HG02642 (cell line): Measurements from ENCODE around the gene INHBC.
"Not testable (repeated sequence)": the region's sequence is repeated elsewhere in the genome, so short reads cannot be mapped to it uniquely, and the experiment has no call there.

Experiments
- ATAC-seq: cut with Tn5 transposase; IDR thresholded peaks from one replicate; pipeline ENCODE4 v1.9.1; 2021; ENCODE audit warnings: mild to moderate bottlenecking; ENCODE audit not compliant: unreplicated experiment, poor library complexity

Gene INHBC, protein sequence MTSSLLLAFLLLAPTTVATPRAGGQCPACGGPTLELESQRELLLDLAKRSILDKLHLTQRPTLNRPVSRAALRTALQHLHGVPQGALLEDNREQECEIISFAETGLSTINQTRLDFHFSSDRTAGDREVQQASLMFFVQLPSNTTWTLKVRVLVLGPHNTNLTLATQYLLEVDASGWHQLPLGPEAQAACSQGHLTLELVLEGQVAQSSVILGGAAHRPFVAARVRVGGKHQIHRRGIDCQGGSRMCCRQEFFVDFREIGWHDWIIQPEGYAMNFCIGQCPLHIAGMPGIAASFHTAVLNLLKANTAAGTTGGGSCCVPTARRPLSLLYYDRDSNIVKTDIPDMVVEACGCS

DNA sequence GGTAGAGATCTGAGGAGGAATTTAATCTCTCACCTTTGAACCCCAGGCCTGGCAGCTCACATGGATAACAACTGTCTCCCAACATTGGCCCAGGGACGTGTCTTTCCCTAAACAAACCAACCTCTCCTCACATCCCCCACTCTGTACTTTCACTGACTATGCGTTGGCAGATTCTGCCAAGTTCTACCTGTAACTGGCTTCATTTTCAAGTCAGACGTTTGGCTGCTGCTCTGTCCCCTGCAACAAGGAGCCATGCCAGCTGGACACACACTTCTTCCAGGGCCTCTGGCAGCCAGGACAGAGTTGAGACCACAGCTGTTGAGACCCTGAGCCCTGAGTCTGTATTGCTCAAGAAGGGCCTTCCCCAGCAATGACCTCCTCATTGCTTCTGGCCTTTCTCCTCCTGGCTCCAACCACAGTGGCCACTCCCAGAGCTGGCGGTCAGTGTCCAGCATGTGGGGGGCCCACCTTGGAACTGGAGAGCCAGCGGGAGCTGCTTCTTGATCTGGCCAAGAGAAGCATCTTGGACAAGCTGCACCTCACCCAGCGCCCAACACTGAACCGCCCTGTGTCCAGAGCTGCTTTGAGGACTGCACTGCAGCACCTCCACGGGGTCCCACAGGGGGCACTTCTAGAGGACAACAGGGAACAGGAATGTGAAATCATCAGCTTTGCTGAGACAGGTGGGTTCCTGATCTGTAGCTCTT, at the start of gene INHBC:
Gene INHBC (plus strand): TSS at position 268 of the 707 bp plus-strand sequence. CDS start 103 bp downstream, at position 371.
- no peak for ATAC-seq

DNA sequence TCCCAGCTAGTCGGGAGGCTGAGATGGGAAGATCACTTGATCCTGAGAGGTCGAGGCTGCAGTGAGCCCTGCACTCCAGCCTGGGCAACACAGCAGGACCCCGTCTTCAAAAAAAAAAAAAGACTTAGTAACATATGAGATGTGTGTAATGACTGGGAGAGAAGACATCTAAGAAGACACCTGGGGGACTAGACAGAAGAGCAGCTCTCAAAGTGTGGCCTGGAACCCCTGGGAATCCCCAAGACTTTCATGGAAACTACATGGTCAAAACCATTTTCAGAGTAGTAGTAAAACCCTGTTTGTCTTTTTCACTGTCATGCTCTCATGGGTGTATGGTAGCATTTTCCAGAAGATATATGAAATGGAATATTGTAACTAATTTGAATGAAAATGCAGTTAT, 49.0 kb upstream of the INHBC start:
- ATAC-seq: no peak

DNA sequence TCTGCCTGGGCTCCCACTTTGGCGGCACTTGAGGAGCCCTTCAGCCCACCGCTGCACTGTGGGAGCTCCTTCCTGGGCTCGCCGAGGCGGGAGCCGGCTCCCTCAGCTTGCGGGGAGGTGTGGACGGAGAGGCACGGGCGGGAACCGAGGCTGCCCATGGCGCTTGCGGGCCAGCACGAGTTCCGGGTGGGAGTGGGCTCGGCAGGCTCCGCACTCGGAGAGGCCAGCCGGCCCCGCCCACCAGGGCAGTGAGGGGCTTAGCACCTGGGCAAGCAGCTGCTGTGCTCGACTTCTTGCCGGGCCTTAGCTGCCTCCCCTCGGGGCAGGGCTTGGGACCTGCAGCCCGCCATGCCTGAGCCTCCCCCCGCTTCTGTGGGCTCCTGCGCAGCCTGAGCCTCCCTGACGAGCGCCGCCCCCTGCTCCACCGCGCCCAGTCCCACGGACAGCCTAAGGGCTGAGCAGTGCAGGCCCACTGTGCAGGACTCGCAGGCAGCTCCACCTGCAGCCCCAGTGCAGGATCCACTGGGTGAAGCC, 48.3 kb upstream of the INHBC start:
- no peak for ATAC-seq

DNA sequence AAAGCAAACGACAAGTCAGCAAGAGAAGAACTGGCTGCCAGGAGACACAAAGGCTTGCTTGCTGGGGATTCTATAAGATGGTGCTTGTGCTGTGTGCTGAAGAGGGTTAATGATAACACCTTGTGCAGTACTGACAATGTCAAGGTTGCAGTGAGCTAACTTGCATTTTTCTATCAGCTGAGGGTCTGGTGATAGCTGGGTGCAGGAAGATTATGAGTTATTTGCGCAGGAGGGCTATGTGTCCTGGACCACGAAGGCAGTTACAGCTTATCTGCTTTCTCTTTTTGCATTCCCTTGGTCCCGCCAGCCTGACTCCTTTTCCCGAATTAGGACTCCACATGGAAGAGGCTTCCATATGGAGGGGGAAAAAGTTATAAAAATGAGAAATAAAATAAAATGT, 46.2 kb upstream of the INHBC start:
- no peak for ATAC-seq

DNA sequence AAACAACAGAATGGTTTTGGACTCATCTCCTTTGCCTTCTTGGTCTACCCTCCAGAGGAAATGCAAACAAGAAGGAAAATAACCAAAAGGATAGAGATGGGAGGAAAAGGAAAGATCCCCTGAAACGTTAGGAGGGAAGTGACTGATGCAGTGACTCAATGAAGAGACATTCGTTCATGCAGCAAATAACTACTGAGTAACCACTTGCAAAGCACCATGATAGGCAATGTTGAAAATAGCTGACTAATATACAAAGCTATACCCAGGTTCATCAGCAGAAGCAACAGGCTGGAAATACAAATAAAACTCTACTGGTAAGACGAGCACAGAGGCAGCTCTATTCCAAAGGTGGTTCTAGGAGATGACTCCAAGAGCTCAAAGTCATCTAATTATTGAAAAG, 45.6 kb upstream of the INHBC start:
- no peak for ATAC-seq

DNA sequence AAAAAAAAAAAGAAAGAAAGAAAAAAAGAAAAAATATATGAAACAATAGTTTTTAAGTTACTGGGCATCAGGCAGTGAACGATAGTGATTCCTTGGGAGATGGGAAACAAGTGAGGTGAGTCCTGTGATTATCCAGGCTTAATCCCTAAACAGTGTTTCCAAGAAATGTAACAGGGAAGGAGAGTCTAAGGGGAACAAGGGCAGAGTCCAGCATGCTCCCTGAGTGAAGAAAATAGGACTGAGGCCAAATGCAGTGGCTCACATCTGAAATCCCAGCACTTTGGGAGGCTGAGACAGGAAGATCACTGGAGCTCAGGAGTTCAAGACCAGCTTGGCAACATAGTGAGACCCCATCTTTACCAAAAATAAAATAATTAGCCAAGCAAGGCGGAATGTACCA, 44.4 kb upstream of the INHBC start:
- ATAC-seq: no peak

DNA sequence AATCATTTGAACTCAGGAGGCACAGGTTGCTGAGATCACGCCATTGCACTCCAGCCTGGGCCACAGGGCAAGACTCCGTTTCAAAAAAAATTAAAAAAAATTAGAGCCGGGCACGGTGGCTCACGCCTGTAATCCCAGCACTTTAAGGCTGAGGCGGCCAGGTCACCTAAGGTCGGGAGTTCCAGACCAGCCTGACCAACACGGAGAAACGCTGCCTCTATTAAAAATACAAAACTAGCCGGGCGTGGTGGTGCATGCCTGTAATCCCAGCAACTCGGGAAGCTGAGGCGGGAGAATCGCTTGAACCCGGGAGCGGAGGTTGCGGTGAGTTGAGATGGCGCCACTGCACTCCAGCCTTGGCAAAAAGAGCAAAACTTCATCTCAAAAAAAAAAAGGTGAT, 39.5 kb upstream of the INHBC start:
- ATAC-seq: no peak

DNA sequence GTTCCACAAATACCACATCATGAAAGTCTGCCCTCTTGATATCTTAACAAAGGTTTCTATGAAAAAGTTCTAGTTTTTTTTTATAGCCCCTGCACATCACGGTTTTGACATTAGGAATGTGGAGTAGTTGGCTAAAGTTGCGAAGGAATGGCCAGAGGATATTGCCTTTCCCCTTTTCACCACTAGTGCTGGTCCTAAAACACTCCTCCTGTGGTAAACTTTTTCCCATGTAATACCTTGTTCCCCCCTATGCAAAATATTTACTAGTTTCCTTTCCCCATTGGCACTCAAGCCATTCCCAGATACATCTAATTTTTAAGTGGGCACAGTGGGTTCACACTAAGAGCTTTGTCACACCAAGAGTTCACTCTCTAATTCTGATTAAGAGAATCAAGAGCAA, 37.1 kb upstream of the INHBC start:
- ATAC-seq: no peak

DNA sequence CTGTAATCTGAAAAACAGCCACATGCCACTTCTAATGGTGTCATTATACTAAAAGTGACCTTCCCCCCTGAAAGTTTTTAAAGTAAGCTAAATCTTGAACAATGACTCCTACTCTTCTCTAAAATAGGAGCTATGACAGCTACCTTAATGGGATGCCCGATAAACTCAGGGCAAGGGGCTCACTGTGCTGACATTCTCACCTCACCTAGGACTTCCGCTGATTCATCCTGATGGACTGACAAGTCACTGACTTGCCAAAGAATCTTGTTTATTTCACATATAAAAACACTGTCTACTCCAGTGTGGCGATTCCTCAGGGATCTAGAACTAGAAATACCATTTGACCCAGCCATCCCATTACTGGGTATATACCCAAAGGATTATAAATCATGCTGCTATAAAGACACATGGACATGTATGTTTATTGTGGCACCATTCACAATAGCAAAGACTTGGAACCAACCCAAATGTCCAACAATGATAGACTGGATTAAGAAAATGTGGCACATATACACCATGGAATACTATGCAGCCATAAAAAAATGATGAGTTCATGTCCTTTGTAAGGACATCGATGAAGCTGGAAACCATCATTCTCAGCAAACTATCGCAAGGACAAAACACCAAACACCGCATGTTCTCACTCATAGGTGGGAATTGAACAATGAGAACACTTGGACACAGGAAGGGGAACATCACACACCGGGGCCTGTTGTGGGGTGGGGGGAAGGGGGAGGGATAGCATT, 34.7 kb upstream of the INHBC start:
- ATAC-seq: not testable (repeated sequence)

DNA sequence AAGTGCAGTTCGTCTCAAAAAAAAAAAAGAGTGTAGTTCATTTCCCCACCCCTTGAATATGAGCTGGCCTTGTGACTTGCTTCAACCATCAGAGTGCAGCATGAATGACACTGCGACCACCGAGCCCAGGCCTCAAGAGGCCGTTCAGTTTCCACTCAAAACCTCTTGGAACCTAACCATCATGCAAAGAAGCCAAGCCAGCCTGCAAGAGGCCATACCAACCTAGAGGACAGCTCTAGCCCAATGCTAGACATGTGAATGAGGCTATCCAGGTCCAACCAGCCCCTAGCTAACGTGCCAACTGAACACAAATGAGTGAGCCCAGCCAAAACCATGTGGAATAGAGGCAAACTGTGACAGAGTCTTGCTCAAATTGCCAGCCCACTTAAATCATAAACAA, 33.4 kb upstream of the INHBC start:
- ATAC-seq: no peak

DNA sequence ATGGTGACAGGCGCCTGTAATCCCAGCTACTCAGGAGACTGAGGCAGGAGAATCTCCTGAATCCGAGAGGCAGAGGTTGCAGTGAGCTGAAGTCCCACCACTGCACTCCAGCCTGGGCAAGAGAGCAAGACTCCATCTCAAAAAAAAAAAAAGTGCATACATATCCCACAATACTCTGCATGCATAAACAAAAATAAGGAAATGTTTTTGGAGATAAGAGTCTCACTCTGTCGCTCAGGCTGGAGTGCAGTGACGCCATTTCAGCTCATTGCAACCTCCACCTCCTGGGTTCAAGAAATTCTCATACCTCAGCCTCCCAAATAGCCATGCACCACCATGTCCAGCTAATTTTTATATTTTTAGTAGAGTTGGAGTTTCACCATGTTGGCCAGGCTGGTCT, 32.4 kb upstream of the INHBC start:
- ATAC-seq: not testable (repeated sequence)

DNA sequence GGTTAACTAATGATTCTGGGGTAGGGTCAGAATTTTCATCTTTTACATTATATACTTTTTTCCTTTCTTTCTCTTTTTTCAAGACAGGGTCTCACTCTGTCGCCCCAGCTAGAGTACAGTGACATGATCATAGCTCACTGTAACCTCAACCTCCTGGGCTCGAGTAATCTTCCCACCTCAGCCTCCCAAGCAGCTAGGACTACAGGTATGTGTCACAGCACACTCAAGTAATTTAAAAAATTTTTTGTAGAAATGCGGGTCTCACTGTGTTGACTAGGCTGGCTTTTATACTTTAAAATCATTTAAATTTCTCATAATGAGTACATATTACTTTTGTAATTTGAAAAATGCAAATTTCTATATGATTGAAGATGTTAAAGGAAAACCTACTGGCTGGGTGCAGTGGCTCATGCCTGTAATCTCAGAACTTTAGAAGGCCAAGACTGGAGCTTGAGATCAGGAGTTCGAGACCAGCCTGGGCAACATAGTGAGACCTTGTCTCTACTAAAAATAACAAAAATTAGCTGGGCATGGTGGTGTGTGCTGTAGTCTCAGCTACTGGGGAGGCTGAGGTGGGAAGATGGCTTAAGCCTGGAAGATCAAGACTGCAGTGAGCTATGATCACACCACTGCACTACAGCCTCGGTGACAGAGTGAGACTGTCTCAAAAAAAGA, 29.5 kb upstream of the INHBC start:
- ATAC-seq: no peak

DNA sequence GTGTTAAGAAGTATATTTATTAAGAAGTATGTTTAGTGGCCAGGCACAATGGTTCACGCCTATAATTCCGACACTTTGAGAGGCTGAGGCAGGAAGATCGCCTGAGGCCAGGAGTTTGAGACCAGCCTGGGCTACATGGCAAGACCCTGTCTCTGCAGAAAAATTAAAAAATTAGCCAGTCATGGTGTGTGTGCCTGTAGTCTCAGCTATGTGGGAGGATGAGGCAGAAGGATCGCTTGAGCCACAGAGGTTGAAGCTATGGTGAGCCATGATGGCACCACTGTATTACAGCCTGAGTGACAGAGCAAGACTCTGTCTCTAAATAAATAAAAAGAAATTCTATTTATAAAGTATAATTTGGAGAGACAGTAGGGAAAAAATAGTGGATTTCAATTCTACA, 24.1 kb upstream of the INHBC start:
- ATAC-seq: no peak

DNA sequence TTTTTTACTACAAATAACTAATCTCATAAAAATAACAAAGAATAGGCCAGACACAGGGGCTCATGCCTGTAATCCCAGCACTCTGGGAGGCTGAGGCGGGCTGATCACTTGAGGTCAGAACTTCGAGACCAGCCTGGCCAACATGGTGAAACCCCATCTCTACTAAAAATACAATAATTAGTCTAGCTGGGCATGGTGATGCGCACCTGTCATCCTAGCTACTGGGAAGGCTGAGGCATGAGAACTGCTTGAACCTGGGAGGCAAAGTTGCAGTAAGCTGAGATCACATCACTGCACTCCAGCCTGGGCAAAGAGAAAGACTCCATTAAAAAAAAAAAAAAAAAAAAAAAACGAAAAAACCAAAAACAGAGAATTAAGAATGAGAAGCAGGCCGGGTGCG, 20.4 kb upstream of the INHBC start:
- ATAC-seq: not testable (repeated sequence)

DNA sequence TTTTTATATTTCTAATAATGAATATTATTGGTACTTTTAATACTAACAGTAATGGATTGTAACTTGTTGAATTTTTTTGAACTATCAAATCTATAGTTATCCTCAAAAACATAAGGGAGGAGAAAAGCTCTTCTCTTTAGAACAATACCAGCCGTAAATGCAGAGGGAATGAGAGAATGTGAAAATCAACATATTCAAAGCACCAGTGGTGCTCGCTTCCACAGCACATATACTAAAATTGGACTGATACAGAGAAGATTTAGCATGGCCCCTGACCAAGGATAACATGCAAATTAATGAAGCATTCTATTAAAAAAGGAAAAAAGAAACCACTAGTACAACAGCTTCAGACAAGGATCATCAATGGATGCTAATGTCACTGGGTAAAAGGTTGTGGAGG, 19.5 kb upstream of the INHBC start:
- no peak for ATAC-seq

DNA sequence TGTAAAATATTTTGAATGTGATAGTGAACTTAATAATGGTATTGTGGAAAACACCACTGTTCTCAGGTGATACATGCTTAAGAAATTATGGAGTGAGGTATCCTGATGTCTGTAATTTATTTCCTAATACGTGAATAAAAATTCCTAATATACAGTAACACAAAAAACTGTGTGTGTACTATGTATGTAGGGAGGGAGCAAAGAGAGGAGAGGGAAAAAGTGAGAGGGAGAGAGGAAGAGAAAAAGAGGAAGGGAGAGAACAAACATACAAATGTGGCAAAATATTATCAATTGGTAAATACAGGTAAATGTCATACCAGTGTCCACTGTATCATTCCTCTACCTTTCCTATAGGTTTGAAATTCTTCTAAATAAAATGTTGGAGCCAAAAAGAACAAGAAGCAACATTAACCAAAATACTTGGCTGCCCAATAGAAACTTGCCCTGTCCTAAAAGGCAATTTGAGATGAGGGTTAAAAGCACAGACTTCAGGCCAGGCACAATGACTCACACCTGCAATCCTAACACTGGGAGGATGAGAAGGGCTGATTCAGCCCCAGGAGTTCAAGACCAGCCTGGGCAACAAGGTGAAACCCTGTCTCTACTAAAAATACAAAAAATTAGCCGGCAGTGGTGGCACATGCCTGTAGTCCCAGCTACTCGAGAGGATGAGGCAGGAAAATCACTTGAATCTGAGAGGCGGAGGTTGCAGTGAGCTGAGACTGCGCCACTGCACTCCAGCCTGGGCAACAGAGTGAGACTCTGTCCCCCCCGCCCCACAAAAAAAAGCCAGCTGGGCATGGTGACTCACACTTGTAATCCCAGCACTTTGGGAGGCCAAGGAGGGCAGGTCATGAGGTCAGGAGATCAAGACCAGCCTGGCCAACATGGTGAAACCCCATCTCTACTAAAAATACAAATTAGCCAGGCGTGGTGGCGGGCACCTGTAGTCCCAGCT, 18.3 kb upstream of the INHBC start:
- ATAC-seq: no peak

DNA sequence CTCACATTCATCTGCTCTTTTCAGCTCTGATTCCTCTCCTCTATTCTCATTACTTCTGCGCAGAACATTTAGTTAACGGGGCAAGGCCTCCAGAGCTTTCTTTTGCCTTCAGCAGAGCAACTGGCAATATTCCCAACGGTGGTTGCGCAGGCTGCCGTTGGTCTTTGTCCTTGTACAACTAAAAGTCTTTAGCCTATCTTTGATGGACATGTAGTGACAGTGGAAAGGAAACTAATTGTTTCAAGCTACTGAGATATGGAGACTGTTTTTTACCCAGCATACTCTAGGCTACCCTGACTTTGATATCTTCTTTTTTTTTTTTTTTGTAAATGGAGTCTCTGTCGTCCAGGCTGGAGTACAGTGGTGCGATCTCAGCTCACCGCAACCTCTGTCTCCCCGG, 16.3 kb upstream of the INHBC start:
- ATAC-seq: no peak

DNA sequence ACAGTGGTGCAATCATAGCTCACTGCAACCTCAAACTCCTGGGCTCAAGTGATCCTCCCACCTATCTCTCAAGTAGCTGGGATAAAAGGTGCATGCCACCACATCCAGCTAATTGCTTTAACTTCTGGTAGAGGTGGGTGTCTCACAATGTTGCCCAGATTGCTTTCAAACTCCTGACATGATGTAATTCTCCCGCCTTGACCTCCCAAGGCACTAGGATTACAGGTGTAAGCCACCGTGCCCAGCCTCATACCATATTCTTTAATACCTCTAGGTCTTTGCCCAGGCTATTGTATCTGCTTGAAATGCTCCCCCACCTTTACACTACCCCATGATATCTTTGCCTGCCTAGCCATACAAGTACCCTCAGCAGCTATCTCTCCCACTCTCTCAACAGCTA, 15.1 kb upstream of the INHBC start:
- ATAC-seq: no peak

DNA sequence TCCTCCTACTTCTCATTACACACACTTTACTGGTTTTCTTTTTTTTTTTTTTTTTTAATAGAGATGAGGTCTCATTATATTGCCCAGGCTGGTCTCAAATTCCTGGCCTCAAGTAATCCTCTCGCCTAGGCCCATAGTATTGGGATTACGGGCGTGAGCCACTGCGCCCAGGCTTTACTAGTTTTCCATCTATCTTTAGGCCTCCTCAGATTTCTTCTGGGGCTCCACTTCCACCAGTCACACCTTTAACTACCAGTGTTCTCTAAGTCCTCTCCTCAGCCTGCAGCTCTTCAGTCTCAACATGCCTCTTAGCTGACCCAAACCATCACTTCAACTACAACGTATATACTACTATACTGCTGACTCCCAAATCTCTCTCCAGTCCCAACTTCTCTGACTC, 14.1 kb upstream of the INHBC start:
- ATAC-seq: no peak
